GM23338 (cell line): Measurements from ENCODE around the gene PHOX2B. TPM values are rescaled to one million over a fixed set of nuclear protein-coding genes. Genes with fewer than 3 reads are reported as not detected.

ENCODE experiments used
- ATAC-seq: fragments of 200-7000 bp; cut with Tn5 transposase; 3 replicates; pipeline ENCODE4 v1.9.1; 2020
- DNase-seq: peaks from one replicate; pipeline ENCODE4 v3.0.0-alpha.2; 2015; ENCODE audit warnings: low spot score
- H2AFZ ChIP-seq: fragments of 200-600 bp; sonication (generic); 2 replicates; pipeline ENCODE4 v1.8.0; 2016; ENCODE audit warnings: antibody characterized with exemption, mild to moderate bottlenecking, moderate library complexity
- H3F3A ChIP-seq: fragments of 200-600 bp; sonication (generic); replicated peaks from 2 replicates; pipeline ENCODE4 v1.8.0; 2017; ENCODE audit warnings: antibody characterized with exemption, mixed run types, low read depth
- H3K27ac ChIP-seq: fragments of 200-600 bp; sonication (generic); 2 replicates; pipeline ENCODE4 v1.6.1; 2016; ENCODE audit warnings: low read depth
- H3K27me3 ChIP-seq: fragments of 200-600 bp; sonication (generic); 2 replicates; pipeline ENCODE4 v1.8.0; 2016; ENCODE audit warnings: mild to moderate bottlenecking, mixed run types, moderate library complexity; ENCODE audit not compliant: insufficient read depth
- H3K36me3 ChIP-seq: fragments of 200-600 bp; sonication (generic); 2 replicates; pipeline ENCODE4 v1.8.0; 2016; ENCODE audit warnings: mild to moderate bottlenecking; ENCODE audit not compliant: insufficient read depth
- H3K4me1 ChIP-seq: fragments of 200-600 bp; sonication (generic); 2 replicates; pipeline ENCODE4 v1.8.0; 2016; ENCODE audit warnings: mild to moderate bottlenecking, moderate library complexity; ENCODE audit not compliant: insufficient read depth
- H3K4me2 ChIP-seq: fragments of 200-600 bp; sonication (generic); 2 replicates; pipeline ENCODE4 v1.7.1; 2017; ENCODE audit warnings: mixed run types
- H3K4me3 ChIP-seq: fragments of 200-600 bp; sonication (generic); 2 replicates; pipeline ENCODE4 v1.6.1; 2016; ENCODE audit warnings: mixed run types
- H3K79me2 ChIP-seq: fragments of 200-600 bp; sonication (generic); replicated peaks from 2 replicates; pipeline ENCODE4 v1.8.0; 2017; ENCODE audit warnings: mild to moderate bottlenecking; ENCODE audit not compliant: insufficient read depth
- H3K9me2 ChIP-seq: fragments of 200-600 bp; sonication (generic); 2 replicates; pipeline ENCODE4 v1.8.0; 2017; ENCODE audit not compliant: insufficient read depth
- H4K20me1 ChIP-seq: fragments of 200-600 bp; sonication (generic); replicated peaks from 2 replicates; pipeline ENCODE4 v1.8.0; 2017; ENCODE audit warnings: mild to moderate bottlenecking; ENCODE audit not compliant: insufficient read depth
- H3K27ac Mint-ChIP-seq: 2 replicates; pipeline ENCODE4 v1.8.0; 2020; ENCODE audit warnings: inconsistent platforms, mild to moderate bottlenecking, moderate library complexity, mixed read lengths
- H3K27me3 Mint-ChIP-seq: 3 replicates; pipeline ENCODE4 v1.8.0; 2022; ENCODE audit warnings: low read depth, mild to moderate bottlenecking, moderate library complexity, mixed read lengths, inconsistent platforms; ENCODE audit not compliant: insufficient read depth, poor library complexity
- H3K36me3 Mint-ChIP-seq: 3 replicates; pipeline ENCODE4 v1.8.0; 2021; ENCODE audit warnings: low read depth, mild to moderate bottlenecking, inconsistent platforms, moderate library complexity, mixed read lengths
- H3K4me1 Mint-ChIP-seq: 3 replicates; pipeline ENCODE4 v1.8.0; 2020; ENCODE audit warnings: mild to moderate bottlenecking, inconsistent platforms, mixed read lengths
- H3K4me3 Mint-ChIP-seq: 3 replicates; pipeline ENCODE4 v1.8.0; 2021; ENCODE audit warnings: moderate library complexity, mild to moderate bottlenecking, inconsistent platforms, mixed read lengths
- H3K9me3 Mint-ChIP-seq: 3 replicates; pipeline ENCODE4 v1.8.0; 2020; ENCODE audit warnings: moderate library complexity, mild to moderate bottlenecking, inconsistent platforms, mixed read lengths
- CREB1 ChIP-seq: fragments of 250-450 bp; sonication (Bioruptor Pico); IDR thresholded peaks from 2 replicates; pipeline ENCODE4 v1.5.0; 2020; ENCODE audit warnings: low read depth, mild to moderate bottlenecking, moderate library complexity
- ETS1 ChIP-seq: IDR thresholded peaks from 2 replicates; pipeline ENCODE4 v1.6.1; 2016; ENCODE audit warnings: antibody characterized with exemption
- EZH2 ChIP-seq: fragments of 200-600 bp; sonication (generic); IDR thresholded peaks from one replicate; pipeline ENCODE4 v1.8.0; 2017; ENCODE audit warnings: antibody characterized with exemption, mild to moderate bottlenecking, low read depth; ENCODE audit not compliant: unreplicated experiment
- EZH2phosphoT487 ChIP-seq: fragments of 200-600 bp; sonication (generic); IDR thresholded peaks from one replicate; pipeline ENCODE4 v1.8.1; 2018; ENCODE audit warnings: antibody characterized with exemption; ENCODE audit not compliant: unreplicated experiment
- JUNB ChIP-seq: IDR thresholded peaks from one replicate; pipeline ENCODE4 v1.6.1; 2016; ENCODE audit warnings: antibody characterized with exemption; ENCODE audit not compliant: unreplicated experiment
- NANOG ChIP-seq: IDR thresholded peaks from 2 replicates; pipeline ENCODE4 v1.6.1; 2016; ENCODE audit warnings: antibody characterized with exemption, borderline replicate concordance
- POLR2AphosphoS5 ChIP-seq: IDR thresholded peaks from 2 replicates; pipeline ENCODE4 v1.6.1; 2016; ENCODE audit warnings: antibody characterized with exemption, low read depth
- REST ChIP-seq: IDR thresholded peaks from one replicate; pipeline ENCODE4 v1.6.1; 2018; ENCODE audit warnings: antibody characterized with exemption; ENCODE audit not compliant: unreplicated experiment
- STAT1 ChIP-seq: IDR thresholded peaks from one replicate; pipeline ENCODE4 v1.6.1; 2016; ENCODE audit warnings: antibody characterized with exemption; ENCODE audit not compliant: unreplicated experiment
- ZNF114 ChIP-seq: fragments of 250-450 bp; sonication (Bioruptor Pico); IDR thresholded peaks from 2 replicates; pipeline ENCODE4 v1.5.0; 2020; ENCODE audit warnings: mild to moderate bottlenecking, moderate library complexity
- ZNF331 ChIP-seq: fragments of 250-450 bp; sonication (Bioruptor Pico); IDR thresholded peaks from 2 replicates; pipeline ENCODE4 v1.5.0; 2020; ENCODE audit warnings: low read depth, mild to moderate bottlenecking, moderate library complexity
- polyA plus RNA-seq: library from polyadenylated mRNA; unstranded; fragments of >200 nt; fragmentation: Nextera tagmentation; extraction: Ambion mirVana; gene quantifications from 2 replicates; pipeline ENCODE4 v1.2.1, GENCODE V29; 2016
- total RNA-seq: library from RNA; depleted of rRNA; stranded (reverse); fragments of >200 nt; shearing (Covaris generic); gene quantifications from 2 replicates; pipeline ENCODE4 v1.2.3, GENCODE V29; 2014

Gene PHOX2B
- total and polyA plus RNA-seq, 2 experiments from 2014 or later, result not detected

DNA sequence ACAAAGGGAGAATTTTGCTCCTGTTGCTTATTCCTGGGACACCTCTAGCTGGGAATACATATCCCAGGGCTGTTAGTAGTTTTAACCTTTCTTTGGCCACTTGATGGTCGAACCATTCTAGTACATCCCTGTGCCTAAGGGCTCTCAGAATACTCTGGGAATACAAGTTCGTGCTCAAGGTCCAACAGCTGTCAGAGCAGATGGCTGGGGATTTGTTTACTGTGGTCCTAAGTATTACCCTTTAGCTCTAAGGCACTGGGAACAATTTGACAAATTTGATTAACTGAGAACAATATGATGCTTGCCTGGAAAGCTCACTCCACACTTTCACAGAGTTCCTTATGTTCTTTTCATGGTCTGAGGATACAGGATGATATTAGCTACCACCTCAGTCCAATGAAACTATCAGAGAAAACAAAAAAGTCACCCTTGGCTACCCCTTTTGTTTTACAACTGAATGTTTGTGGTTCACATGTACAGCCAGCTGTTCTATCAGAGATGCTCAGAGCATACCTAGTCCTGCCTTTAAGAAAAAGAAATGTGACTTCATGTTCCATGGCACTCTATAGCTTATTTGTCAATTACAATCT, 47.4 kb upstream of the PHOX2B start:
- Mint-ChIP-seq H3K27me3 (no peaks in the 10 kb centered on the region), H3K4me1 (peaks cover 46% of the 10 kb centered on the region), H3K36me3 (no peaks in the 10 kb centered on the region), H3K9me3 (no peaks in the 10 kb centered on the region), H3K27ac (no peak overlapping the region), H3K4me3 (no peak overlapping the region)
- no peak for TF ChIP-seq REST
- Histone ChIP-seq H3F3A (no peaks in the 10 kb centered on the region), H3K79me2 (no peaks in the 10 kb centered on the region), H4K20me1 (no peaks in the 10 kb centered on the region), H3K27ac (no peak overlapping the region; the same call in 1 of the 2 replicates), H3K4me2 (peak overlapping the region; percentile 65), H2AFZ (peak overlapping the region; percentile 1; the same call in 1 of the 2 replicates), H3K4me1 (peaks cover 26% of the 10 kb centered on the region), H3K36me3 (no peaks in the 10 kb centered on the region), H3K27me3 (no peaks in the 10 kb centered on the region), H3K4me3 (peak overlapping the region; percentile 24; the same call in 1 of the 2 replicates), H3K9me2 (no peaks in the 10 kb centered on the region)
- ATAC-seq, result no peak
- DNase-seq, result no peak

DNA sequence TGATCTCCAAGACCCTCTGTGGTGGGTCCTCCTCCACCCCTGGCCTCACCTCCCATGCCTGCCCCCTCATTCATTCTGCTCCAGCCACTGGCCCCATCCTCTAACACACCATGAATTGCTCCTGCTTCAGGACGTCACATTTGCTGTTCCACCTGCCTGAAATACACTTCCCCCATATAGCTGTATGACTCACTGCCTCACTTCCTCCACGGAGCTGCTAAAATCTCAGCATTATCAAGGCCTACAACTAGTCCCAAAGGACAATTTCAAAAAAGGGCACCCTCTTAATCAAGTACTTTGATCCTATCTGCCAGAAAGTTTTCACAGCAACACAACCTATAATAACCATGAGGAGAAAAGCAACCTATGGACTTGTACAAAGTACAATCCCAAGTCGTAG, 43.6 kb upstream of the PHOX2B start:
- no peak overlapping the region for H3K27ac ChIP-seq
- H3K9me3 Mint-ChIP-seq, result no peaks in the 10 kb centered on the region
- DNase-seq (no peak), ATAC-seq (no peak)
- no peaks in the 10 kb centered on the region for H3F3A ChIP-seq
- H2AFZ ChIP-seq, result no peak overlapping the region
- peaks cover 2% of the 10 kb centered on the region for H3K27me3 Mint-ChIP-seq
- H4K20me1 ChIP-seq, result no peaks in the 10 kb centered on the region
- H3K4me1 ChIP-seq, result peaks cover 18% of the 10 kb centered on the region
- H3K4me1 Mint-ChIP-seq, result peaks cover 31% of the 10 kb centered on the region
- no peak overlapping the region for H3K4me3 Mint-ChIP-seq
- no peak overlapping the region for H3K4me2 ChIP-seq
- H3K36me3 ChIP-seq, result no peaks in the 10 kb centered on the region
- H3K79me2 ChIP-seq, result no peaks in the 10 kb centered on the region
- H3K36me3 Mint-ChIP-seq, result no peaks in the 10 kb centered on the region
- H3K4me3 ChIP-seq, result no peak overlapping the region
- H3K9me2 ChIP-seq, result no peaks in the 10 kb centered on the region
- H3K27me3 ChIP-seq, result no peaks in the 10 kb centered on the region
- H3K27ac Mint-ChIP-seq, result no peak overlapping the region
- TF ChIP-seq CREB1 (CRISPR knock-in tag), result no peak
- TF ChIP-seq POLR2AphosphoS5, result no peak
- TF ChIP-seq JUNB, result no peak
- TF ChIP-seq ETS1, result no peak
- TF ChIP-seq ZNF331 (CRISPR knock-in tag), result no peak
- no peak for TF ChIP-seq EZH2phosphoT487
- no peak for TF ChIP-seq REST
- no peak for TF ChIP-seq ZNF114 (CRISPR knock-in tag)
- no peak for TF ChIP-seq EZH2
- TF ChIP-seq NANOG, result no peak
- TF ChIP-seq STAT1, result no peak
